Peyer's patch (tissue), 4 donors: ENCODE results near the gene FHL3.

Source experiments
- CTCF ChIP-seq, 6 experiments: fragments of 450-650 bp in 4 of 6; fragments of 200-600 bp in 2 of 6; sonication (generic) in 1 of 6; IDR thresholded peaks; one replicate each; pipeline ENCODE4 v1.5.1; 2017 to 2019; ENCODE audit warnings: antibody characterized with exemption in 6 of 6, mild to moderate bottlenecking in 3 of 6, moderate library complexity in 1 of 6
- POLR2A ChIP-seq, 2 donors: fragments of 450-650 bp; IDR thresholded peaks; one replicate each; pipeline ENCODE4 v1.5.1; 2017; ENCODE audit warnings: antibody characterized with exemption in 2 of 2, mild to moderate bottlenecking in 2 of 2, moderate library complexity in 2 of 2

- no peak for TF ChIP-seq POLR2A (IDR thresholded peaks at IDR 0.05)
- no peak for TF ChIP-seq CTCF (IDR thresholded peaks at IDR 0.05)
Measured at GRCh38 chr1:37951783-37952624, 53.3 kb downstream of the FHL3 start.
